ENCODE results near the gene LCN10. TPM values are rescaled to one million over a fixed set of nuclear protein-coding genes. Genes with fewer than 3 reads are reported as not detected.

Gene LCN10
- total RNA-seq, 1 experiment from 2014 or later, result 1.5 TPM

DNA sequence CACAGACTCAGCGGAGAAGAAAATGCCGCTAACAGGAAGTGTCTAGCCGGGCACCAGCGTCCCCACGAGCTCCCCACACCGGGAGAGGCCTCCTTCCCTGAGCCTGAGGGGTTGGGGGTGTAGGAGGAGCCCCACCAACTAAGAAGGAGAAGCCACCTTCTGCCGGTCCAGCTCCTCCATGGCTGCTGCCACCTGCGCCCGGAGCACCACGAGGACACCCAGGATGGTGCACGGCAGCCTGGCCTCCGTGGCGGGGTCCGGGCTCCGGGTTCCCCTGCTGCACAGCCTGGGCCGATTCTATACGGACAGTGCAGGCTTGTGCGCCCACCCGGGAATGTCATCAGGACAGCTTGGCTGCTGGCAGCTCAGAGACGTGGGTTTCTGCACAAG lies 15.0 kb upstream of the LCN10 start:
- Histone ChIP-seq H3K4ac (ENCODE audit: low read depth, low read length) (no peak overlapping the region), H3K27ac (ENCODE audit: insufficient read length, low read depth, low read length) (no peak overlapping the region), H3K79me1 (ENCODE audit: insufficient read depth, low read depth, low read length, poor library complexity, severe bottlenecking) (no peaks in the 10 kb centered on the region), H4K20me1 (ENCODE audit: control insufficient read depth, insufficient read depth, insufficient read length) (no peaks in the 10 kb centered on the region), H3K56ac (ENCODE audit: insufficient read length, low read depth, low read length) (no peak overlapping the region), H3K14ac (ENCODE audit: insufficient read depth, low read length) (no peak overlapping the region; the same call in 1 of the 2 replicates), H2AK5ac (ENCODE audit: insufficient read length, low read length) (no peak overlapping the region), H3K18ac (ENCODE audit: insufficient read length, low read depth, low read length) (no peak overlapping the region), H4K8ac (replicated peaks; ENCODE audit: insufficient read length, low read depth, low read length) (no peak overlapping the region), H2BK12ac (ENCODE audit: insufficient read length, low read depth, low read length) (no peak overlapping the region), H3K9me3 (ENCODE audit: control insufficient read depth, low read depth, low read length) (no peaks in the 10 kb centered on the region), H3K79me2 (ENCODE audit: insufficient read depth, low read length) (no peaks in the 10 kb centered on the region), H2BK5ac (ENCODE audit: insufficient read length, low read length) (no peak overlapping the region), H3K27me3 (ENCODE audit: insufficient read depth, low read length) (no peaks in the 10 kb centered on the region), H4K5ac (ENCODE audit: insufficient read length, low read depth, low read length) (no peak overlapping the region), H4K91ac (ENCODE audit: insufficient read length, low read depth, low read length) (no peak overlapping the region), H2AFZ (ENCODE audit: low read length) (no peak overlapping the region), H3K9ac (ENCODE audit: extremely low read depth, insufficient read length, low read length) (no peak overlapping the region), H2BK15ac (ENCODE audit: low read depth, low read length) (no peak overlapping the region), H3K4me2 (ENCODE audit: insufficient read depth, insufficient read length, low read length) (no peak overlapping the region), H2BK20ac (ENCODE audit: low read depth, low read length, poor library complexity, severe bottlenecking) (no peak overlapping the region), H2BK120ac (ENCODE audit: low read depth, low read length, poor library complexity, severe bottlenecking) (no peak overlapping the region), H3K23me2 (ENCODE audit: insufficient read length, low read depth, low read length, poor library complexity, severe bottlenecking) (no peaks in the 10 kb centered on the region), H3T11ph (ENCODE audit: low read length) (no peak overlapping the region), H3K4me1 (ENCODE audit: insufficient read depth, low read length) (no peaks in the 10 kb centered on the region), H3K23ac (ENCODE audit: insufficient read length, low read depth, low read length) (no peak overlapping the region)
- DNase-seq, result no peak
- WGBS (ENCODE audit: extremely low coverage, insufficient read length, low lambda C conversion rate), result no CpG with 5 or more reads among the region's 20 CpGs
- Mint-ChIP-seq H3K4me1 (peaks cover 9 to 20% of the 10 kb centered on the region in 2 experiments; a peak in 3 of 4 replicates), H3K4me3 (no peak overlapping the region), H3K9me3 (peaks cover 9 to 11% of the 10 kb centered on the region in 2 experiments; a peak in 4 of 5 replicates), H3K27ac (no peak overlapping the region), H3K27me3 (ENCODE audit: low read depth) (peaks cover 5% of the 10 kb centered on the region), H3K36me3 (ENCODE audit: insufficient read depth in 1 of 3, low read depth in 3 of 3) (peaks cover 2 to 9% (median 2%) of the 10 kb centered on the region in 3 experiments; a peak in 4 of 7 replicates)
- TF ChIP-seq, protein P1, sequence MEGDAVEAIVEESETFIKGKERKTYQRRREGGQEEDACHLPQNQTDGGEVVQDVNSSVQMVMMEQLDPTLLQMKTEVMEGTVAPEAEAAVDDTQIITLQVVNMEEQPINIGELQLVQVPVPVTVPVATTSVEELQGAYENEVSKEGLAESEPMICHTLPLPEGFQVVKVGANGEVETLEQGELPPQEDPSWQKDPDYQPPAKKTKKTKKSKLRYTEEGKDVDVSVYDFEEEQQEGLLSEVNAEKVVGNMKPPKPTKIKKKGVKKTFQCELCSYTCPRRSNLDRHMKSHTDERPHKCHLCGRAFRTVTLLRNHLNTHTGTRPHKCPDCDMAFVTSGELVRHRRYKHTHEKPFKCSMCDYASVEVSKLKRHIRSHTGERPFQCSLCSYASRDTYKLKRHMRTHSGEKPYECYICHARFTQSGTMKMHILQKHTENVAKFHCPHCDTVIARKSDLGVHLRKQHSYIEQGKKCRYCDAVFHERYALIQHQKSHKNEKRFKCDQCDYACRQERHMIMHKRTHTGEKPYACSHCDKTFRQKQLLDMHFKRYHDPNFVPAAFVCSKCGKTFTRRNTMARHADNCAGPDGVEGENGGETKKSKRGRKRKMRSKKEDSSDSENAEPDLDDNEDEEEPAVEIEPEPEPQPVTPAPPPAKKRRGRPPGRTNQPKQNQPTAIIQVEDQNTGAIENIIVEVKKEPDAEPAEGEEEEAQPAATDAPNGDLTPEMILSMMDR (conservative IDR thresholded peaks at IDR 0.05), result no peak
